Epithelial cell of proximal tubule (primary cell): ENCODE results near the gene CD93. TPM values are rescaled to one million over a fixed set of nuclear protein-coding genes. Genes with fewer than 3 reads are reported as not detected.
A peak's percentile ranks its signal among the peaks of the same experiment; 100 is the strongest.

Source experiments
- DNase-seq: peaks from one replicate; pipeline ENCODE4 v3.0.0-alpha.2; 2011; ENCODE audit warnings: low read depth
- H3K4me3 ChIP-seq: 2 replicates; pipeline ENCODE4 v1.5.1; 2011; ENCODE audit warnings: low read depth, mild to moderate bottlenecking, low read length
- total RNA-seq: library from RNA; depleted of rRNA; stranded (reverse); fragments of >200 nt; gene quantifications from 2 replicates; pipeline ENCODE4 v1.2.3, GENCODE V29; 2015
- TF ChIP-seq, protein P1 (sequence below): conservative IDR thresholded peaks from 2 replicates; pipeline ENCODE4 v1.5.1; 2012; ENCODE audit warnings: low read depth, mild to moderate bottlenecking, low read length

Gene CD93
- total RNA-seq, 1 donor from 2014 or later, result 0.06 TPM

DNA sequence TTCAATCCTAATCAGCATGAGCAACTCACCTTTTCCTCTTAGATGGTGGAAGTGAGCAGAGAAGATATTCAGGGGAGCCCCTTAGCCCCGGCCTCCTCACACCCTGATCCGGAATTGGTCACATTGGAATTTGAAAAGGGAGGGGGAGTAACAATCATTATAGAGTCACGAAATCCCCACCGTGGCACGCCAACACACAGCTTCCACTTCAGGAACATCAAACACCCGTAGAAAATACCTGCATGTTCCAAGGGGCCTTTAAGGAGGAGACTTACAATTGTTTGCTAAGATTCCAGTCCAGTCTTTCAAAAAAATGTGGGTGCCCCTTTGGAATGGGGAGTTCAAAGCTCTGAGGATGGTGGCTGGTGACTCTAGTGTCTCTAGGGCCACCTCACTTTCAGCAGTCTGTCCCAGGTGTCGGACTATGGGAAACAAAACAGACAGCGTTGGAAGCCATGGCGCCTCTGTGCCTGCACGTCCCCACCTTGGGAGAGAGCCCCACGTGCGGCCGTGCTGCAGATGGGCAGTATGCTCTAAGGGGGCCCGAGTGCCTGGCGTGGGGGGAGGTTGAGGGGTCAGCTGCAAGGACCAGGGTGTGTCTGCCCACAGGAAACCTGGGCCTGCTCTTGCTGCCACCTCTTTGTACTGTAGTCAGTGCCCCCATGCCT lies 2.4 kb downstream of the CD93 start:
- DNase-seq, result no peak
- TF ChIP-seq, protein P1, sequence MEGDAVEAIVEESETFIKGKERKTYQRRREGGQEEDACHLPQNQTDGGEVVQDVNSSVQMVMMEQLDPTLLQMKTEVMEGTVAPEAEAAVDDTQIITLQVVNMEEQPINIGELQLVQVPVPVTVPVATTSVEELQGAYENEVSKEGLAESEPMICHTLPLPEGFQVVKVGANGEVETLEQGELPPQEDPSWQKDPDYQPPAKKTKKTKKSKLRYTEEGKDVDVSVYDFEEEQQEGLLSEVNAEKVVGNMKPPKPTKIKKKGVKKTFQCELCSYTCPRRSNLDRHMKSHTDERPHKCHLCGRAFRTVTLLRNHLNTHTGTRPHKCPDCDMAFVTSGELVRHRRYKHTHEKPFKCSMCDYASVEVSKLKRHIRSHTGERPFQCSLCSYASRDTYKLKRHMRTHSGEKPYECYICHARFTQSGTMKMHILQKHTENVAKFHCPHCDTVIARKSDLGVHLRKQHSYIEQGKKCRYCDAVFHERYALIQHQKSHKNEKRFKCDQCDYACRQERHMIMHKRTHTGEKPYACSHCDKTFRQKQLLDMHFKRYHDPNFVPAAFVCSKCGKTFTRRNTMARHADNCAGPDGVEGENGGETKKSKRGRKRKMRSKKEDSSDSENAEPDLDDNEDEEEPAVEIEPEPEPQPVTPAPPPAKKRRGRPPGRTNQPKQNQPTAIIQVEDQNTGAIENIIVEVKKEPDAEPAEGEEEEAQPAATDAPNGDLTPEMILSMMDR, result no peak
- H3K4me3 ChIP-seq, result no peak overlapping the region

DNA sequence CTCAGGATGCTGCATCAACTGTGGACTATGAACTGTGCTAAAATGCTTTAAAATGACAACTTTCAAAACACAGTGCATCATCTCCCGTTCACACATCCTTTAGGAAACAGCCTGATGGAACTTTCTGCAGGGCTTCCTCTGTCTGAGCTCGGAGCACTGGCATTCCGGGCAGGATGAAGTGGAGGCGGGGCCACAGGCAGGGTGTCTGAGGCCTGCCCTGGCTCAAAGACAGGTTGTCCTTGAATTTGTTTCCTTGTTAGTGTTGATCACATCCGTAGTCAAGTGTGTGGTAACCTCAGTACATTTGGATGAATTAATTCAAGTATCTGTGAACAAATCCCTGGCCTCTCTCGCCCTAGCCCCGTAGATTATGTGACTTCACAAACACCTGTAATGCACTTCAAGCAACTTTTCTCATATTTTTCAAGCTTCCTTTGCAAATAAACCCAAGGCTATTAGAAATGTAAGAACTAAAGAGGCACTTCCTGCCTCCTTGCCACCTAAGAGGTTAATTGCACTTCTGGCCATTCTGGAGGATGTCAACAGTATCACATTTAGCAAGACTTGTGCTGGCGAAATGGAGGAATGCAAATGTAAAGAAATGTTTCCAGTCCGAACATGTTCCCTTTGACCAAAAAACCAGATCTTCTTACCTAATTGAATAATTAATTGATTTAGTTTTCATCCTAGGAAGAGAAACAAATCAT lies 3.1 kb downstream of the CD93 start:
- H3K4me3 ChIP-seq, result no peak overlapping the region
- TF ChIP-seq, protein P1, result no peak
- no peak for DNase-seq

DNA sequence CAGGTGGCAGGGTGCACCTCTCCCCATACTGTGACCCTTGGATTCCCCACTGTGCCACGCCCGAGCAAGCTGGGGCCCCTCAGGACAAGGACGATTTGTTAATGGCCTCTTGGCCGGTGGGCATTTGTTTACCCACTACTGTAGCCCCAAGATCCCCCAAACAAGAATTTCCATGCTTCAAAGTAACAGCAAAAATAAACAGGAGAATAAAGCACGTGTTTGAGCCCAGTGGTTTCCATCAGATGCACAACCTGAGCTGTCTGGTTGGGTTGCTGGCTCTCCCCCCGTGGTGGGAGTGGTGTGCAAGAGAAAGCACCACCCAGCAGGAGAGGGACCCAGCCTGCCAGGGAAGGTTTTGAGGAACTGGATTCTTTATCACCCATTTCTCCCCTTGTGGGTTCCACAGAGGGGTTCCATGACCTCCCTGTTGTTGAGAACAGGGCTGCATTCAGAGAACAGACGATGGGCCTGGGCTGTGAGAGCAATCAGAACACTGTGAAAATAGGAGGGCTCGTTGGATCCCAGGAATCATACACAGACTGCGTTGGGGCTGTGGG lies 4.8 kb downstream of the CD93 start:
- TF ChIP-seq, protein P1, result no peak

DNA sequence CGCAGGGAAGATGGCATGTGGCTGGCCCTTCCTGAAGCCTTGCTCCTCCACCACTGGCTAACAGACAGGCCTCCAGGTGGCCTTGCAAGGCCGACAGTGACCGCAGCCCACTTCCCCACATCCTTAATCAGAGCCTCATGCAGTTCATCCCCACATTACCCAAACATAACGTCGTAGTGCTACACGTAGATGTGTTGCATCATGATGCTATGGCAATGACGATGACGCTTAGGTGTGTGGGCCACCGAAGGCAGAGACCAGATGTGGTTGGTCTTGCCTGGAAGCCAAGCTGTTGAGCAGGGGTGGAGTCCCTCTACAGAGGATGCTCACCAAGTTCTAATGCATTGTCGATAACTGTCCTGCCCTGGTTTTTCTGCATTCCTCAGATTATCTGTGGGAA lies 5.6 kb downstream of the CD93 start:
- no peak for DNase-seq
- TF ChIP-seq, protein P1, result no peak
- H3K4me3 ChIP-seq, result no peak overlapping the region

More for the DNA sequence above, 4.8 kb downstream of the CD93 start:
- DNase-seq, result no peak
- no peak overlapping the region for H3K4me3 ChIP-seq

DNA sequence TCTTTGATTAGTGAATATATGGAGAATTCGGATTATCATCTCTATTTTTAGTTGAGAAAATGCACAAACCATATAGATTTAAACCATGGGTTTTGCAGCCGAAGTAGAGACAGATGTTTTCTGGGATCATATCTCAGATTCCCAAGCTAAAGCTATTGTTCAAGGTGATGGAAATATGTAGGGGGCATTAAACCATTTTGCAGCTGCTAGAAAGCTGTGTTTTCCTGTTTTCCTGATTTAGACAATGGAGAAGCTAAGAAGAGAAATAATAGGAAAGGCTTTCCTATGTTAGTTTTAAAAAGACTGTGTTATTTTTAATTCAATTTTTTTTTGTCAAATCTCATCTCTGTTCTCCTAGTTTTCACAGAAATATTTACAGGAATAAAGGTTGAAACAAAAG lies 6.2 kb downstream of the CD93 start:
- TF ChIP-seq, protein P1, result no peak

DNA sequence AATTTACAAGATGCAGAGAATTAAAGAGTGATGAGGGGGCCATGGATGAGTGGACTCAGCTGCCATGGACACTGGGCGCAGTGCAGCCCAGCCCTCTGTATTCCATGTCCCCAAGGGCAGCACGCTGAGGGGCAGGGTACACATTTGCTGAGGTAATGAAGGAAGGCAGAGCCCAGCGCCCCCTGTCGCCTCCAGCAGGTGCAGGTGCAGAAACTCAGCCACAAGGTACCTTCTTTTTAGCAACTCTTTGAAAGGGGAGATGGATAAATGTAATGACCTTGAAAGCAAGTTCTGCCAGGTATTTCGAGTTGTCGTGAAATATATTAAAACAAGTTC lies 7.1 kb downstream of the CD93 start:
- H3K4me3 ChIP-seq, result no peak overlapping the region
- TF ChIP-seq, protein P1, result peak; percentile 32
- no peak for DNase-seq

More for the DNA sequence above, 6.2 kb downstream of the CD93 start:
- no peak overlapping the region for H3K4me3 ChIP-seq
- no peak for DNase-seq
